HL-60 (cell line): ENCODE results near the gene KRT14.
"Not testable (repeated sequence)": the region's sequence is repeated elsewhere in the genome, so short reads cannot be mapped to it uniquely, and the experiment has no call there.

ENCODE experiments used
- DNase-seq, 2 experiments: peaks; one replicate each; pipeline ENCODE4 v3.0.0-alpha.2; 2010 to 2020; ENCODE audit warnings: low read depth in 1 of 2, low spot score in 1 of 2
- H3K27ac ChIP-seq: fragments of 250-450 bp; sonication (Bioruptor Pico); replicated peaks from 2 replicates; pipeline ENCODE4 v1.5.1; 2020; ENCODE audit warnings: mild to moderate bottlenecking, moderate library complexity
- H3K27me3 ChIP-seq: fragments of 250-450 bp; sonication (Bioruptor Pico); 2 replicates; pipeline ENCODE4 v1.5.1; 2021; ENCODE audit warnings: mild to moderate bottlenecking, moderate library complexity; ENCODE audit not compliant: insufficient read depth, poor library complexity, severe bottlenecking
- H3K4me3 ChIP-seq: replicated peaks from 2 replicates; pipeline ENCODE4 v1.5.1; 2011; ENCODE audit warnings: mild to moderate bottlenecking, control low read depth, low read length; ENCODE audit not compliant: insufficient read depth
- CTCF ChIP-seq: IDR thresholded peaks from one replicate; pipeline ENCODE4 v1.5.1; 2011; ENCODE audit warnings: low read length, control low read depth, inconsistent platforms; ENCODE audit not compliant: insufficient read depth
- GABPA ChIP-seq: IDR thresholded peaks from 2 replicates; pipeline ENCODE4 v1.6.1; 2012; ENCODE audit warnings: low read depth
- POLR2AphosphoS5 ChIP-seq: IDR thresholded peaks from 2 replicates; pipeline ENCODE4 v1.6.1; 2012; ENCODE audit warnings: low read depth
- REST ChIP-seq: IDR thresholded peaks from 2 replicates; pipeline ENCODE4 v1.6.1; 2012; ENCODE audit warnings: low read depth; ENCODE audit not compliant: insufficient replicate concordance
- SPI1 ChIP-seq: IDR thresholded peaks from 2 replicates; pipeline ENCODE4 v1.6.1; 2012; ENCODE audit warnings: low read depth, mild to moderate bottlenecking, borderline replicate concordance

KRT14 gene

GRCh38 chr17:41606930-41607329 lies 20.2 kb upstream of the KRT14 start:
- H3K4me3 ChIP-seq, DNase-seq, H3K27ac ChIP-seq, H3K27me3 ChIP-seq: not testable (repeated sequence)

GRCh38 chr17:41602524-41602923 lies 15.8 kb upstream of the KRT14 start:
- Histone ChIP-seq H3K27ac (no peak overlapping the region), H3K4me3 (no peak overlapping the region), H3K27me3 (peaks cover 5% of the 10 kb centered on the region)
- DNase-seq: no peak
- no peak for TF ChIP-seq SPI1
- TF ChIP-seq REST: no peak
- no peak for TF ChIP-seq POLR2AphosphoS5
- TF ChIP-seq CTCF: no peak
- TF ChIP-seq GABPA: no peak

- no peak for TF ChIP-seq SPI1
- no peak for TF ChIP-seq GABPA
- TF ChIP-seq CTCF: no peak
- TF ChIP-seq POLR2AphosphoS5: no peak
- no peak for TF ChIP-seq REST
- DNase-seq: no peak
- Histone ChIP-seq H3K27me3 (peaks cover 5% of the 10 kb centered on the region), H3K27ac (no peak overlapping the region), H3K4me3 (no peak overlapping the region)
Measured at GRCh38 chr17:41600318-41600717, 13.6 kb upstream of the KRT14 start.

GRCh38 chr17:41599680-41600079 lies 13.0 kb upstream of the KRT14 start:
- DNase-seq: no peak
- TF ChIP-seq GABPA: no peak
- Histone ChIP-seq H3K4me3 (no peak overlapping the region), H3K27me3 (peaks cover 5% of the 10 kb centered on the region), H3K27ac (no peak overlapping the region)

GRCh38 chr17:41595585-41595984 lies 8.9 kb upstream of the KRT14 start:
- H3K4me3 ChIP-seq: no peak overlapping the region
- H3K27ac ChIP-seq: no peak overlapping the region
- TF ChIP-seq GABPA (no peak), CTCF (no peak), SPI1 (no peak), REST (no peak), POLR2AphosphoS5 (no peak)
- no peaks in the 10 kb centered on the region for H3K27me3 ChIP-seq
- no peak for DNase-seq
